Measurements from ENCODE around the gene MESP1.
"Not testable (repeated sequence)": the region's sequence is repeated elsewhere in the genome, so short reads cannot be mapped to it uniquely, and the experiment has no call there.

MESP1 gene

GRCh38 chr15:89785064-89785773 is 34.2 kb upstream of the MESP1 start:
- H3K4me3 ChIP-seq (ENCODE audit: low read length) = no peak overlapping the region
- no peak for TF ChIP-seq ZNF274 (IDR thresholded peaks at IDR 0.05; ENCODE audit: low read depth, low read length)

GRCh38 chr15:89784686-89784960 is 33.6 kb upstream of the MESP1 start:
- TF ChIP-seq ZNF274 (IDR thresholded peaks at IDR 0.05; ENCODE audit: low read depth, low read length) = no peak
- no peak overlapping the region for H3K4me3 ChIP-seq (ENCODE audit: low read length)

- TF ChIP-seq ZNF274 (IDR thresholded peaks at IDR 0.05; ENCODE audit: low read depth, low read length) = no peak
- H3K4me3 ChIP-seq (ENCODE audit: low read length) = no peak overlapping the region
Measured at GRCh38 chr15:89783861-89784685, 33.0 kb upstream of the MESP1 start.

- no peak overlapping the region for H3K4me3 ChIP-seq (ENCODE audit: low read length)
- TF ChIP-seq ZNF274 (IDR thresholded peaks at IDR 0.05; ENCODE audit: low read depth, low read length) = no peak
Measured at GRCh38 chr15:89783111-89783860, 32.2 kb upstream of the MESP1 start.

- H3K4me3 ChIP-seq (ENCODE audit: low read length) = not testable (repeated sequence)
Measured at GRCh38 chr15:89782619-89782950, 31.5 kb upstream of the MESP1 start.

GRCh38 chr15:89781891-89782618 is 31.0 kb upstream of the MESP1 start:
- no peak for TF ChIP-seq ZNF274 (IDR thresholded peaks at IDR 0.05; ENCODE audit: low read depth, low read length)
- H3K4me3 ChIP-seq (ENCODE audit: low read length) = no peak overlapping the region

DNA sequence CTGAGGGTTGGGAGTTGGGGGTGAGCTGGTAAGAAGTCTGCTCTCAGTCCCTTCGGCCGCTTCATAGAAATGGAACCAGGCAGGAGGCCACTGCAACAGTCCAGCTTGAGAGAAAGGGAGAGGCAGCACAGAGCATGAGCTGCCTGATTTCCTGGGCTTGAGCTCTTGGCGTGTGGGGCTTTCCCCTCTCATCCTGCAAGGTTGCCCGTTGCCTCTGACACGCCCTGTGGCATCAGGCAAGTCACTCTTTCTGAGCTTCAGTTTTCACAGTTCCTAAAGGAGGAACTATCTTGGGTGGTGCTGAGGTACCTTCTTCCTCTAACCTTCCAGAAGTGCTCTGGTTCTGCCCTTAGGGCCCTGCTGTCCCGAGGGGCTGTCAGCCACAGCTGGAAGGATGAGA is 30.0 kb upstream of the MESP1 start:
- H3K4me3 ChIP-seq (ENCODE audit: low read length) = no peak overlapping the region
- no peak for TF ChIP-seq ZNF274 (IDR thresholded peaks at IDR 0.05; ENCODE audit: low read depth, low read length)

- TF ChIP-seq ZNF274 (IDR thresholded peaks at IDR 0.05; ENCODE audit: low read depth, low read length) = no peak
- H3K4me3 ChIP-seq (ENCODE audit: low read length) = no peak overlapping the region
Measured at GRCh38 chr15:89780601-89781000, 29.6 kb upstream of the MESP1 start.

- no peak overlapping the region for H3K4me3 ChIP-seq (ENCODE audit: low read length)
- TF ChIP-seq ZNF274 (IDR thresholded peaks at IDR 0.05; ENCODE audit: low read depth, low read length) = no peak
Measured at GRCh38 chr15:89778861-89779260, 27.8 kb upstream of the MESP1 start.

DNA sequence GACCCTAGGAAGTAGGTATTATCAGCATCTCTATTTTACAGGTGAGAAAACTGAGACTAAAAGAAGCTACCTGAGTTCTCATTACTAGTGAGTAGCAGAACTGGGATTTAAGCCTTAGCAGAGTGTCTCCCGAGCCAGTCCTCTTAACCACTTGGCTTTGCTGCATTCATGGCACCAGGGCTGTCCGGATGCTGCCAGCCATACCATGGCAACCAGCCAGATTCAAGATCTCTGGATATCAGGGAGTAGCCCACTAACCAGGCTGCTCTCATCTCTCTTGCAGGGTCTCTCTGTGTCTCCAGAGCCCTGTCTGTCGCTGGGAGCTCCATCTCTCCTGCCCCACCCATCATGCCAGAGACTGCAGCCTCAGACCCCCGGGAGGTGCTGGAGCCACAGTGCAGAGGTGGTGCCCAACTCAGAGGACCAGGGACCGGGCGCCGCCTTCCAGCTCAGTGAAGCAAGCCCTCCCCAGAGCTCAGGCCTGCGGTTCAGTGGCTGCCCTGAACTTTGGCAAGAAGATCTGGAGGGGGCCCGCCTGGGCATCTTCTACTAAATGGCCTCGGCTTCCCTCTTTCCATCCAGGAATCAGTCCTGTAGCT is 26.8 kb upstream of the MESP1 start:
- no peak for TF ChIP-seq ZNF274 (IDR thresholded peaks at IDR 0.05; ENCODE audit: low read depth, low read length)
- no peak overlapping the region for H3K4me3 ChIP-seq (ENCODE audit: low read length)

DNA sequence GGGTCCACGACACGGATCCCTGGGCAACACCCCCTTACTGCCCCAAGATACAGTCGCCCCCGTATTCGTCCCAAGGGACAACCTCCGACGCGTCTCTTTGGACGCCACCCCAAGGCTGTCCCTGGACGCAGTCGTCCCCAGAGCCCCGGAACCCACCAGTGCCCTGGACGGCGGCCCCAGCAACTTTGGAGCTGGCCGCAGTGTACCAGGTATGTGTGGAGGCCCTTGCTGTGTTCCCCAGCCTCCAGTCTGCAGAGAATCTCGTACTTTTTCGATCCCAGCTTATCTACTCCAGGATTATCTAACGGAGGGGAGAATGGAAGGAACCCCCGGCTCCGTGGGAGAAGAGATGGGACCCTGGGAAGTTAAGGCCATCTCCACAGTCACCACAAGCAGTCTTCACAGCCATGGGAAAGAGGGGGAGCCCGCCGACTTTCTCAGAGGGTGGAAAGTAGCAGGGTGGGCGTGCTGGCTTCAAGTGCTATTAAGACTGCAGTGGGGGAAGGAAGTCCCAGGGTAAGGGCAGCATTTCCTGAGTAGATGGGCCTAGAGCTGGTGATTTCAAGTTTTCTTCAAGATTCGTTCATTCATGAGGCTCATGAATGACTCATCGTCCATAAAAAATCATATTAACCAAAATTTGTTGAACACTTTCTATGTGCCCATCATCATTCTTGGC is 26.2 kb upstream of the MESP1 start:
- no peak for TF ChIP-seq ZNF274 (IDR thresholded peaks at IDR 0.05; ENCODE audit: low read depth, low read length)
- H3K4me3 ChIP-seq (ENCODE audit: low read length) = no peak overlapping the region

DNA sequence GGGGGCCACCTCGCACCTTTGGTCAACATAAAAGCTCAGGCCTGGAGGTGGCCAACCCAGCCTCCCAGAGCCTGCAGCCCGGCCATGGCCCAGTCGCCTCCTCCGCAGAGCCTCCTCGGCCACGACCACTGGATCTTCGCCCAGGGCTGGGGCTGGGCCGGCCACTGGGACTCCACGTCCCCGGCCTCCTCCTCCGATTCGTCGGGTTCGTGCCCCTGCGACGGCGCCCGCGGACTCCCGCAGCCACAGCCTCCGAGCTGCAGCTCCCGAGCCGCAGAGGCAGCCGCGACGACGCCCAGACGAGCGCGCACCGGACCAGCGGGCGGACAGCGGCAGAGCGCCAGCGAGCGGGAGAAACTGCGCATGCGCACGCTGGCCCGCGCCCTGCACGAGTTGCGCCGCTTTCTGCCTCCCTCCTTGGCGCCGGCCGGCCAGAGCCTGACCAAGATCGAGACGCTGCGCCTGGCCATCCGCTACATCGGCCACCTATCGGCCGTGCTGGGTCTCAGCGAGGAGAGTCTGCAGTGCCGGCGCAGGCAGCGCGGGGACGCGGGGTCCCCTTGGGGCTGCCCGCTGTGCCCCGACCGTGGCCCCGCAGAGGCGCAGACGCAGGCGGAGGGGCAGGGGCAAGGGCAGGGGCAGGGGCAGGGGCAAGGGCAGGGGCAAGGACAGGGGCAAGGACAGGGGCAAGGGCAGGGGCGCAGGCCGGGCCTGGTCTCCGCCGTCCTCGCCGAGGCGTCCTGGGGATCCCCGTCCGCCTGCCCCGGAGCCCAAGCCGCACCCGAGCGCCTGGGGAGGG is 25.4 kb upstream of the MESP1 start, which contains the start of gene MESP2:
MESP2 (plus strand) TSS at position 59 of the 799 bp plus-strand sequence; CDS start at position 85, 26 bp downstream.
- TF ChIP-seq ZNF274 (IDR thresholded peaks at IDR 0.05; ENCODE audit: low read depth, low read length) = no peak
- H3K4me3 ChIP-seq (ENCODE audit: low read length) = no peak within 1 kb of the TSS; the same call in 1 of the 2 replicates

DNA sequence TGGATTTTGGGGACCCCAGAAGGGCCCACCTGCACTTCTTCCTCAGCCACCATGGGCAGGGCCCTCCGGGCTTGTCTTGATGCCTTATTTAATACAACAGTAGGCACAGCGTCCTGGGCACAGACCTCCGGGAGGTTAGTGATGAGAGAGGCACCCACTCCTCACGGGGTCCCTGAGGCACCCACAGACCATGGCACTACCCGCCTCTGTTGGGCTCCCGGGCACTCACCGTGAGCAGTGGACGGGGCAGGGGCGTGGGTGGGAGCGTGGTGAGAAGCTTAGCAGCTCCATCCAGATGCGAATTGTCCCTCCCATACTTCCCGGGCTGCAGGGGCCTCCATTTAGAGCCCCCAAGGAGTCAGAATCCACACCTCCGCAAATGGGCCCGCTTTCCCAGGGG is 24.8 kb upstream of the MESP1 start:
- H3K4me3 ChIP-seq (ENCODE audit: low read length) = no peak overlapping the region
- no peak for TF ChIP-seq ZNF274 (IDR thresholded peaks at IDR 0.05; ENCODE audit: low read depth, low read length)
